Frontal cortex (tissue), 4 donors: Measurements from ENCODE around the gene RXFP1. TPM values are rescaled to one million over a fixed set of nuclear protein-coding genes. Genes with fewer than 3 reads are reported as not detected.
A peak's percentile ranks its signal among the peaks of the same experiment; 100 is the strongest.
"Not testable (repeated sequence)": the region's sequence is repeated elsewhere in the genome, so short reads cannot be mapped to it uniquely, and the experiment has no call there.

Source experiments
- DNase-seq, 2 donors: peaks; one replicate each; pipeline ENCODE4 v3.0.0; 2012; ENCODE audit warnings: low spot score in 2 of 2
- FAIRE-seq: peaks from 2 replicates; lab custom pipeline; 2012; peaks lifted over from hg19 to GRCh38; lab: Jason Lieb, UNC
- total RNA-seq: library from RNA; depleted of rRNA; stranded (reverse); fragments of >200 nt; gene quantifications from one replicate; pipeline ENCODE4 v1.2.3, GENCODE V29; 2014
- donor health status: control.
- donor health status: control.
- donor health status: control.

RXFP1 gene
- total RNA-seq, 1 donor from 2014 or later: 33.0 TPM

DNA sequence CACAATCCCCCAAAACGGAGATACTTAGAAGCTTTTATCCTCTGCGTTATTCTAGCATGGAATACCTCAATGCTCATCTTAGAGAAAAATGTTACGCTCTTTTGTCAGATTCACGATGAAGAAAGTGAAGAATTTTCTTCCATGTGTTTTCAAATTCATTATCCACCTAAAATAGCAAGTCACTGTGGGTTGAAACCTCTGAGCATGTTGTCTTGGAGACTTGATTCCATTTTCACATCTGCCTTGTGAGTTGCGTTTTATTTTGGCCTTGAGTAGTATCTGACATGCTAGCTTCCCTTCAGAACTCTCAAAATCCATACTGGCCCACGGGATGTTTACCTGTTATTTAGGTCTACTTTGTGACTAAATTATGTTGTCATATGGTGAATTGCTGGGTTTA lies 83.7 kb downstream of the RXFP1 start:
- FAIRE-seq (no peak), DNase-seq (no peak)

DNA sequence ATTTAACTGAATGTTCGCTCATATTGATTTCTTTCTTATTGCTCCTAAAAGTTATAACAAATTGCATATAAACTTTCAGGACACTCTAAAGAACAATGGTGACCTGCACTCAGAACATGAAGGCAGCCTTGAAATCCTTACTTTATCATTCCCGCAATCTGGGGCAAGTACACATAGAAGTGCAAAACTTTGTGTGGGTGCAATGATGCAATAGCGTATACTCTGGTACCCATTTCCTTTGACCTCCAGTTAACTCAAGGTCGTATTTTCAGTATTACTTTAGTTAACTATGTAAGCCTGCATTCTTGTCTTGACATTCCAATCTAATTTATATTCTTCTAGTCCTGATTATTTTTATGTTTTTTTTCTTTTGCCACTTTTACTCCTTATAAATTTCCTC lies 85.3 kb downstream of the RXFP1 start:
- FAIRE-seq (no peak), DNase-seq (no peak)

DNA sequence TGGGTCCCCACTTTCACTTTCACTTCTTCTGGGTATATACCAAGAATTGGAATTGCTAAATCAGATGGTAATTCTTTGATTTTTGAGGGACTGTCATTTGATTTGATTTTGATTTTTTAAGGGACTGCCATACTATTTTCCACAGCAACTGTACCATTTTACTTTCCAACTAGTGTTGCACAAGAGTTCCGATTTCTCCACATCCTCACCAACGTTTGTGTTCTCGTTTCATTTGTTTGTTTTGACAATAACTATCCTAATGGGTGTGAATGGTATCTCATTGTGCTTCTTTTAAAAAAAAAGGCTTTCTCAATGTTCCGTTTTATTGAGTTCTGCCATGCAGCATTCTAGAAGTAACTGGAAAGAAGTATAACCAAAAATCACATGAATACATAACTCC lies 87.4 kb downstream of the RXFP1 start:
- DNase-seq: no peak
- FAIRE-seq: no peak

DNA sequence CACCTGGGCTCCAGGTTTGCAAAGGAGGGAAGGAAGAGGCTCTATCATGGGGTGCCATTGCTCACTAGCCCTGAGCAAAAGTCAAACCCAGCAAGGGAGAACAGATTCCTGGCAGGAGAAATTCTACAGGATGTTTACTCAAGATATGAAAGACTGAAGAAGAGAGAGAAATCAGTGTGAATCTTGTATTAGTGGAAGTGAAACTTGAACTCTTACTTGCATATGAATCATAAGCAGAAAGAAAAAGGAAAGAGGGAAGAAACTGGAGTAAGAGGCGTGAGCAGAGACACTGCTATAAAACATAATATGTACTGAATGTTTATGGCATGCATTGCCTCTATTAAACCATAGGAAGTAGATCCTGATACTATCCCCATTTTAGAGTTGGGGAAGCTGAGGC lies 89.1 kb downstream of the RXFP1 start:
- DNase-seq (no peak), FAIRE-seq (no peak)

DNA sequence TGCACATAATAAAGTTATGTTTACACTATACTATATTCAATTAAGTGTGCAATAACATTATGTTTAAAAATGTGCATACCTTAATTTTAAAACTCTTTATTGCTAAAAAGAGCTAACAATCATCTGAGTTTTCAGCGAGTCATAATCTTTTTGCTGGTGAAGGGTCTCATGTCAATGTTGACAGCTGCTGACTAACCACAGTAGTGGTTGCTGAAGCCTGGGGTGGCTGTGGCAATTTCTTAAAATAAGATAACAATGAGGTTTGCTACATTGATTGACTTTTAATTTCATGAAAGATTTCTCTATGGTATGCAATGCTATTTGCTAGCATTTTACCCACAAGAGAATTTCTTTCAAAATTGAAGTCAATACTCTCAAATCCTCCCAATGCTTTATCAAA lies 91.4 kb downstream of the RXFP1 start:
- no peak for FAIRE-seq
- DNase-seq: no peak

DNA sequence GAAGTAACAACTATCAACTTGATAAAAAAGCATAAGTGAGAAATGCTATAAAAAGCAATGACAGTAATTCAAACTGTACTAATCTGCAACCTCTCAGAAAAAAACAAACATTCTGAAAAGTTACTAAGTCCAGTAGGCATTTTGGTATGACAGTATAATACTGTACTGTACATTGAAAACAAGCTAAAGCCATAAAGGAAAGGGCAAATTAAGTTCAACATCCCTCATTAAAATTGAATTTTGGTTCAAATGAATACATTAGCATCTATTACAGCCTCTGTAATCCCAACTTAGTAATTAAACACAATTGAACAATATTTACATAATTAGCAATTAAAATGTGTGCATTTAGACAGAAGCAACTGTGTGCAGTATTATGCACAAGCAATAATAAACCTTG lies 96.3 kb downstream of the RXFP1 start:
- DNase-seq (no peak), FAIRE-seq (no peak)

DNA sequence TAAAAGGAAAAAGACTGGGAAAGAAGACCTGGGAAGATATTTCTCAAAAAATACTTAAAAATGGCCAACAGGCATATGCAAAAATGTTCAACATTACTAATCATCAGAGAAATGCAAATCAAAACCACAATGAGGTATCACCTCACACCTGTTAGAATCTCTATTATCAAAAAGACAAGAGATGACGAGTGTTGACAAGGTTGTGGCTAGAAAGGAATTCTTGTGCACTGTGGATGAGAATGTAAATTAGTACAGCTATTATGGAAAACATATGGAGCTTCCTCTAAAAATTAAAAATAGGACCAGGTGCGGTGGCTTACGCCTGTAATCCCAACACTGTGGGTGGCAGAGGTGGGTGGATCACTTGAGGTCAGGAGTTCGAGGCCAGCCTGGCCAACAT lies 100.0 kb downstream of the RXFP1 start:
- no peak for FAIRE-seq

DNA sequence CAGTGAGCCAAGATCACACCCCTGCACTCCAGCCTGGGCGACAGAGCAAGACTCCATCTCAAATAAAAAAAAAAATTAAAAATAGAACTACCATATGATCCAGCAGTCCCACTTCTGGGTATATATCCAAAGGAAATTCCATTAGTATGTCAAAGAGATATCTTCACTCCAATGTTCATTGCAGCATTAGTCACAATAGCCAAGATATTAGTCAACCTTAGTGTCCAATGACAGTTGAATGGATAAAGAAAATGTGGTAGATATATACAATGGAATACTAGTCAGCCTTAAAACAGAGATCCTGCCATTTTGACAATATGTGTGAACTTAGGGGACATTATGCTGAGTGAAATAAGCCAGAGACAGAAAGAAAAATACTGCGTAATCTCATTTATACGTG lies 100.6 kb downstream of the RXFP1 start:
- no peak for DNase-seq
- no peak for FAIRE-seq

More for the DNA sequence above, 100.0 kb downstream of the RXFP1 start:
- DNase-seq: no peak

DNA sequence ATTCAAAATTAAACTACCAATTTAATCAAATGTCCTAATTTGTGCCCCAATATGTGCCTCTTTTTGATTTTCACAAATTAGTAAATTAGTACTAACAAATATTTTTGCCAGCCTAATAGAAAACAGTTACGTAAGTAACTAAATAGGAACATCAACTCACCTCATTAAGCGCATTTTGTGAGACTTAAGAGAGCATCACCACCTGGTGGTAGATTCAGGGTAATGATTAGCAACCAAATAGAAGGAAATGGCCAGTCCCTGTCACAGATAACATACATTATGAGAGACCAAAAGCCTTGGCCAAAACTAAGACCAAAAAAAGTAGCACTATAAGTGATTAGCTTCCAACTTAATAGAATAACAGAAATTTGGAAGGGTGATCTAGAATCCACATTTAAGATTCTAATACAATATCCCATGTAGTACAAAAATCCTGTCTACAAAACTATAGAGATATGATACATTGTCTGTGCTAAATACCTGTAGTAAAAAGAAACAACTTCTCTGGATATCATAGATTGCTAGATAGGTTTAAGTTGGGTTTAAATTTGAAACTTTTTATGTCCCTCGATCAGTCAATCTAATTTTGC lies 103.3 kb downstream of the RXFP1 start:
- DNase-seq: peak in 1 of 2 donors; percentile 10
- FAIRE-seq: peak; percentile 87

DNA sequence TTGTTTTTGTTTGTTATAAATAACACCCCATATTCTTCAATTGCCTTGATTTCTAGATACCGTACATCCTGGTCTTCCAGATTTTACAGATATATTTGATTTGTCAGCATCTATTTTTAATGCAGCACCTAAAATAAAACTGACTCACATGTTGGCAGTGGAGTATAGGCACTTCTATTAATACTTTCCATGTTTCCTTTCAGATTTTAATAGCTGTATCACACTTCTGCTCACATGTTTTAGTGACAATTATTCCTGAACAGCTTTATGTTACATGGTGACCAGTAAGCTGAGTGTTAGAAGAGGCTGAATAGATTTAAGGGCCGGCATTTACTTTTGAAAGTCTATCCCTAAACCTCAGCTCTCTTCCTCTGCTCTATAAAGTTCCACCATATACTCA lies 103.9 kb downstream of the RXFP1 start:
- DNase-seq (no peak), FAIRE-seq (no peak)

DNA sequence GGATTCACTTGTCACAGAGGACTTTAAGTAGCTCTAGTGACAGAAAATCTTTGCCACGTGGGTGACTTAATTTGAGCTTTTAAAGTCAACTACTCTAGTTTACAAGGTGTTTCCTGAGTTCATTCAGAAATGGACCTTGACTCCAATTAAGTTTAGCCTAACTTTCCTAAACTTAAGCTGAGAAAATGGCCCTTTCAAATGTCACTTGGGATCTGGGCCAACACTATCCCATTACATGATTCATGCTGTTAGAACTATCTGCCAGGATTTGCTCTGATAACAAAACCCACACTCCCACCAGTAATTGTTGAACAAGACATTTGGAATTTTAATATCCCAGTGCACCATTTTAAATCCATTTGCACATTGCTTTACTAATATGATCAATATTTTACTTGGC lies 109.2 kb downstream of the RXFP1 start:
- FAIRE-seq (no peak), DNase-seq (no peak)

DNA sequence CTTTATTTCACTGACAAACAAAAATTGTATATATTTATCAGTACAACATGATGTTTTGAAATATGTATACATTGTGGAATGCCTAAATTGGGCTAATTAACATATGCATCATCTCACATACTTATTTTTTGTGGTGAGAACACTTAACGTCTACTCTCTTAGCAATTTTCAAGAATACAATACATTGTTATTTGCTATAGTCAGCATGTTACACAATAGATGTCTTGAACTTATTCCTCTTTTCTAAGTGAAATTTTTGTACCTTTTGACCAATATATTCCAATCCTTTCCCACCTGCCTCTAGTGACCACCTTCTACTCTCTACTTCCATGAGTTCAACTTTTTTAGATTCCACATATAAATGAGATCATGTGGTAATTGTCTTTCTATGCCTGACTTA lies 114.9 kb downstream of the RXFP1 start:
- FAIRE-seq (no peak), DNase-seq (no peak)

DNA sequence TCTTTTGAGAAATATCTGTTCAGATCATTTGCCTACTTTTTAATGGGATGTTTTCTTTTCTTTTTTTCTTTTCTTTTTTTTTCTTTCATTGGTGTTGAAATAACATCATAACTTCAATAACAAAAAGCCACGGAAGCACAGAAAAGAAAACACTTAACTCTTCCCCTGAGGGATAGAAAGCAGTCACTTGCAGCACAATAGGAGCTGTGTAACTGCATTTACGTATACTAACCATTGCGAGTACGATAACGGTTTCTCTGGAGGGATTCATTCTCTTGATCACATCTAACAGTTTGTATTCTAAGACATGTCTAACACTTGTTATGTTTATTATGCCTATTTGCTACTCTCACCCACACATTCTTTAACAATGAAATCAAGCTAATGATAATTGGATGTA lies 122.7 kb downstream of the RXFP1 start:
- DNase-seq (no peak), FAIRE-seq (no peak)

DNA sequence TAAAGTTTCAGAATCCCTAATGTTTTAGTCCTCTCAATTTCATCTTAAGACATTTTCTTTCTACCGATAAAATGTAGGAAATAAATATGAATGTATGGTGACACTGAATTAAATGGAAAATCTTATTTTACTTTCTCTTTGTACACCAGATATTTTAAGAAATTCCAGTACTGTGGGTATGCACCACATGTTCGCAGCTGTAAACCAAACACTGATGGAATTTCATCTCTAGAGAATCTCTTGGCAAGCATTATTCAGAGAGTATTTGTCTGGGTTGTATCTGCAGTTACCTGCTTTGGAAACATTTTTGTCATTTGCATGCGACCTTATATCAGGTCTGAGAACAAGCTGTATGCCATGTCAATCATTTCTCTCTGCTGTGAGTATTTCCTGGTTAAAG lies 123.1 kb downstream of the RXFP1 start:
- DNase-seq: no peak
- FAIRE-seq: no peak

DNA sequence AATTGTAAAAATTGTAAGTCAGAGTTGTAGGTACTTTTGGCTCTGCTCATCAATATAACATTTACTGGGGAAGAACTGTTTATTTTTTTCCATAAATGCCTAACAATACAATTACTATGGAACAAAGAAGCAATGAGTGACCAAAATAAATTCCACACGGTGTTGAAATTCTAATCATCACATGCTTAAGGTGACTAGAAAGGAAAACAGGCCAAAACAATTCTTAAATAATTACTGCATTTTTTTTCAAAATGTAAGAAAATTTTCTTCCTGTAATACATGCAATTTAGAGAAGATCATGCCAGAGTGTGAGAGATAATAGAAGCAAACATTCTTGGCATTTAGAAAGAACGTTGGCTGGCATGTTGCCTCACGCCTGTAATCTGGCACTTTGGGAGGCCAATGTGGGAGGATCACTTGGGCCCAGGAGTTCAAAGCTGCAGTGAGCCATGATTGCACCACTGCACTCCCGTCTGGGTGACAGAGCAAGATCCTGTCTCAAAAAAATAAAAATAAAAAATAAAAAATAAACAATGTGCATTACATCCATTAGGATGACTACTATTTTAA lies 127.5 kb downstream of the RXFP1 start:
- FAIRE-seq (no peak), DNase-seq (no peak)

DNA sequence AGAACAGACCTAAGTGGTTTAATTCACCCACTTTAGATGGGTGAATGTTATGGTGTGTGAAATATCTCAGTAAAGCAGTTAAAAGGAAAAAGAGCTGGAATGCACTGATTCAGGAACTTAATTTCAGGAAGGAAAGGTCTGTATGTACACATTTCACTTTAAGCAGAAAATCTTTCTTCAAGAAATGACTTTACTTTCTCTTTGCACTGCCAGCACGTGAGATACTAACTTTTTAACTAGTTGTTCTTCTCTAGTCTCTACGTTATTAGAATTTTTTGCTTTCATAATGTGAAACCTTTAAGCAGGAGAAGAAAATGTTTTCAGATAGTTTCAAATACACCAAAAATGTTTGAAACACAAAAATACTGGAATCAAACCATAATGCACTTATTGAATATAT lies 131.2 kb downstream of the RXFP1 start:
- DNase-seq (no peak), FAIRE-seq (no peak)

DNA sequence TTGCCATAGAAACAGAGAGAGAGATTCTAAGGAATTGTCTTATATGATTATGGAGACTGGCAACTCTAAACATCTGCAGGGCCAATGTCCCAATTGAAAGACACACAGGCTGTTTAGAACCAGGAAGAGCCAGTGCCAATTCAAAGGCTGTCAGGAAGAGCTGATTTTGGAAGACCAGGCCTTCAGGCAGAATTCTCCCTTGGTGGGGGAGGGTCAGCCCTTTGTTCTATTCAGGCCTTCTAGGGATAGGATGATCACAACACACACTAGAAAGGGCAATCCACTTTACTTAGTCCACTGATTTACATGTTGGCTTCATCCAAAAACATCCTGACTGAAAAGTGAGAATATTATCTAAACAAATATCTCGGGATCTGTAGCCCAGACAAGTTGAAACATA lies 134.8 kb downstream of the RXFP1 start:
- DNase-seq (no peak), FAIRE-seq (no peak)

DNA sequence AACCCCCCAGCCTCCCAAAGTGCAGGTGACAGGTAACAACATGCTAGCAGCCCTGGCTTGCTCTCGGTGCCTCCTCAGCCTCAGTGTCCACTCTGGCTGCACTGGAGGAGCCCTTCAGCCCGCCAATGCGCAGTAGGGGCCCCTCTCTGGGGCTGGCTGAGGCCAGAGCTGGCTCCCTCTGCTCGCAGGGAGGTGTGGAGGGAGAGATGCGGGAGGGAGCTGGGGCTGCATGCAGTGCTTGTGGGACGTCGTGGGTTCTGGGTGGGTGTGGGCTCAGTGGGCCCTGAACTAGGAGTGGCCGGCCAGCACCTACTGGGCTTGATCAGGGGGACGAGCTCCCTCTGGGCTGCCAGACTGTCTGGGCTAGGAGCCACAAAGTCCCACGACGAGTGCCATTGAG lies 135.6 kb downstream of the RXFP1 start:
- DNase-seq (no peak), FAIRE-seq (no peak)

DNA sequence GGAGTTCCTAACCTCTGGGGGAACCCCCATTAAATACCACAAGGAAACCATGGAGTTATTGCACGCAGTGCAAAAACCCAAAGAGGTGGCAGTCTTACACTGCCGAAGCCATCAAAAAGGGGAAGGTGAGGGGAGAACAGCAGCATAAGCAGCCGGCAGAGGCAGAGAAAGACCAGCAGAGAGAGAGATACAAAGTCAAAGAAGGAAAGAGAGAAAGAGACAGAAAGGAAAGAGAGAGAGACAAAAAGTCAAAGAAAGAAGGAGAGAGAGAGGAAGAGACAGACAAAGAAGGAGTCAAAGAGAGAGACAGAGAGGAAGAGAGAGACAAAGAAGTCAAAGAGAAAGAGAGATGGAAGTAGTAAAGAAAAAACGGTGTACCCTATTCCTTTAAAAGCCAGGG lies 141.6 kb downstream of the RXFP1 start:
- not testable (repeated sequence) for FAIRE-seq, DNase-seq

DNA sequence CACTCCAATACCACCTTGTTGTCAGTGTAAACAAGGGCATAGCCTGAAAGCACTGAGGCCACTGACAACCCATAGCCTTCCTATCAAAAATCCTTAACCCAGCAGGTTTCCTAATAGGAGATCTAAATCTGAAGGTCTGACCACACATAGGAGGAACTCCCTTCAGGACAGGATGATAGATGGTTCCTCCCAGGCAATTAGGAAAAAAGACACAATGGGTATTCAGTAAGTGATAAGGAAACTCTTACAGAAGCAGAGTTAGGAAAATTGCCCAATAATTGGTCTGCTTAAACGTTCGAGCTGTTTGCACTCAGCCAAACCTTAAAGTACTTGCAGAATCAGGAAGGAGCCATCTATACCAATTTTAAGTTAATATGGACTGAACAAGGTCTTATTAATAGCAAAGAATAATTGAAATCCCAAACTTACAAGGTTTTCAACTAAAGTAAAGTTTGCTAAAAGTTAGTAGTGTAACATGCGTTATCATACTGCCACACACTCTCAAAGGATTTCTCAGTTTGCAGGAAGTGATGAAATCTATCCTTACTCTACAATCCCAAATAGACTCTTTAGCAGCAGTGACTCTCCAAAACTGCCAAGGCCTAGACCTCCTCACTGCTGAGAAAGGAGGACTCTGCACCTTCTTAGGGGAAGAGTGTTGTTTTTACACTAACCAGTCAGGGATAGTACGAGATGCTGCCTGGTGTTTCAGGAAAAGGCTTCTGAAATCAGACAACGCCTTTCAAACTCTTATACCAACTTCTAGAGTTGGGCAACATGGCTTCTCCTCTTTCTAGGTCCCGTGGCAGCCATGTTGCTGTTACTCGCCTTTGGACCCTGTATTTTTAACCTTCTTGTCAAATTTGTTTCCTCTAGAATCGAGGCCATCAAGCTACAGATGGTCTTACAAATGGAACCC lies 142.3 kb downstream of the RXFP1 start:
- not testable (repeated sequence) for FAIRE-seq, DNase-seq

DNA sequence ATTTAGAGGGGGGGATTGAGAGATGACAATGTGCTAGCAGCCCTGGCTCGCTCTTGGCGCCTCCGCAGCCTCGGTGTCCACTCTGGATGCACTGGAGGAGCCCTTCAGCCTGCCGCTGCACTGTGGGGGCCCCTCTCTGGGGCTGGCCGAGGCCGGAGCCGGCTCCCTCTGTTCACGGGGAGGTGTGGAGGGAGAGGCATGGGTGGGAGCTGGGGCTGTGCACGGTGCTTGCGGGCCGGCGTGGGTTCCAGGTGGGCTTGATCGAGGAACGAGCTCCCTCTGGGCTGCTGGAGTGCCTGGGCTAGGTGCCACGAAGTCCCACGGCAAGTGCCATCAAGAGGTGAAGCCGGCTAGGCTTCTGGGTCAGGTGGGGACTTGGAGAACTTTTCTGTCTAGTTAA lies 143.1 kb downstream of the RXFP1 start:
- FAIRE-seq (no peak), DNase-seq (no peak)
